ENCODE data around the gene SURF1.
"Not testable (repeated sequence)": the region's sequence is repeated elsewhere in the genome, so short reads cannot be mapped to it uniquely, and the experiment has no call there.

Gene SURF1

DNA sequence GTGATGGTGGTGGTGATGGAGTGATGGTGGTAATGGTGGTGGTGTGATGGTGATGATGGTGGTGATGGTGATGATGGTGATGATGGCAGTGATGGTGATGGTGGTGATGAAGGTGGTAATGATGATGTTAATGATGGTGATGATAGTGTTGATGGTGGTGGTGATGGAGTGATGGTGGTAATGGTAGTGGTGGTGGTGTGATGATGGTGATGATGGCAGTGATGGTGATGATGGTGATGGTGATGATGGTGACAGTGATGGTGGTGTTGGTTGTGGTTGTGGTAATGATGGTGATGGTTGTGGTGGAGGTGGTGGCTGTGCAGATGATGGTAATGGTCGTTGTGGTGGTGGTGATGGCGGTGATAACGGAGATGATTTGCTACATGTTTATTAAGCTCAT, 27.2 kb upstream of the SURF1 start:
- no peak for DNase-seq (ENCODE audit: low spot score)

DNA sequence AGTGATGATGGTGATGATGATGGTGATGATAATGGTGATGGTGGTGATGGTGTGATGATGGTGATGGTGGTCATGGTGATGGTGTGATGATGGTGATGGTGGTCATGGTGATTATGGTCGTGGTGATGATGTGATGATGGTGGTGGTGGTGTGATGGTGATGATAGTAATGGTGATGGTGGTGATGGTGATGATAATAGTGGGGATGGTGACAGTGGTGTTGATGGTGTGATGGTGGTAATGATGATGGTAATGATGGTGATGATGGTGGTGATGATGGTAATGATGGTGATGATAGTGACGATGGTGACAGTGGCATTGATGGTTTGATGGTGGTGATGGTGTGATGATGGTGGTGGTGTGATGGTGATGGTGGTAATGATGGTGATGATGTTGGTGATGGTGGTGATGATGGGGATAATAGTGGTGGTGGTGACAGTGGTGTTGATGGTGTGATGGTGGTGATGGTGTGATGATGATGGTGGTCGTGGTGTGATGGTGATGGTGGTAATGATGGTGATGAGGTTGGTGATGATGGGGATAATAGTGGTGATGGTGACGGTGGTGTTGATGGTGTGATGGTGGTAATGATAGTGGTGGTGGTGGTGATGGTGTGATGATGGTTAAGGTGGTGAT, 26.3 kb upstream of the SURF1 start:
- DNase-seq (ENCODE audit: low spot score), result no peak

GRCh38 chr9:133380734-133381133, 24.4 kb upstream of the SURF1 start:
- no peak for DNase-seq (ENCODE audit: low spot score)

DNA sequence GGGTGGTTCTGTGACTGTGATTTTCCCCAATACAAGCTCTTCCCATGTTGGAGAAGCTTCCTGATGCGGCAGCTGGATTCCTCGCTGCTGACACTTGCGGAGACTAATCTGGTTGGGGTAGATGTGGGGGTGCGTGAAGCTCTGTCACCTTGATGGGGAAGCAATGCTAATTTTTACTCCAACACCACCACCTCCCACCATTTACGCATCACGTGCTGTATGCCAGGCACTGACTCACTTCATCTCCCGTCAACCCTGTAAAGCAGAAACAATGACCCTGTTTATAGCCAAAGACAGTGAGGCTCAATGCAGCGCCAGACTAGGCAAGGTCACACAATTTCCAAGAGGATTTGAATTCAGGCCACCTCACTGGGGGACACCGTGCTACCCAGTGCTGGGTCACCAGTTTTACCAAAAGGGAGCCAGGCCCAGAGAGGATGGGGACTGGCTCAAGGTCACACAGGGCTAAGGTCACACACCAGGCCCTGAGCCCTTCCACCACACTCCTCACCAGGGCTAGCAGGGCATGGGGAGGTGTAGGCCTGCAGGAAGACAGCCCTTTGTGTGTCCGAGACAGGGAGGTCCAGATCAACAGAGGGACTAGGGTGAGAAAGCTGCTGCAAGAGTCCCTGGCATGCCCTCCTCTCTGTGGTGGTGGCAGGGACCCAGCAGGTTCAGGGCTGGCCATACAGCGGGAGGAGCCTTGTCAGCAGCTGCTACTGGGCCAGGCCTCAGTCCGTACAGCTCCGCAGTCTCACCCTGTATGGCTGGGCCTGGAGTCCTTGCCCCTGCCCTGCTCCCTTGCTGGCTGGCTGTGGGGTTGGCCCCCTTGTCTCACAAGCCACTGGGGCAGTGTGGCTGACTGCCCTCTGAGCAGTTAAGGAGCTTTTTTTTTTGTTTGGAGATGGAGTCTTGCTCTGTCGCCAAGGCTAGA, 23.1 kb upstream of the SURF1 start:
- DNase-seq (ENCODE audit: low spot score), result no peak

- no peak for DNase-seq (ENCODE audit: low spot score)
Measured at GRCh38 chr9:133378408-133378962, 22.2 kb upstream of the SURF1 start.

GRCh38 chr9:133377721-133378216, 21.5 kb upstream of the SURF1 start:
- no peak for DNase-seq (ENCODE audit: low spot score)

DNA sequence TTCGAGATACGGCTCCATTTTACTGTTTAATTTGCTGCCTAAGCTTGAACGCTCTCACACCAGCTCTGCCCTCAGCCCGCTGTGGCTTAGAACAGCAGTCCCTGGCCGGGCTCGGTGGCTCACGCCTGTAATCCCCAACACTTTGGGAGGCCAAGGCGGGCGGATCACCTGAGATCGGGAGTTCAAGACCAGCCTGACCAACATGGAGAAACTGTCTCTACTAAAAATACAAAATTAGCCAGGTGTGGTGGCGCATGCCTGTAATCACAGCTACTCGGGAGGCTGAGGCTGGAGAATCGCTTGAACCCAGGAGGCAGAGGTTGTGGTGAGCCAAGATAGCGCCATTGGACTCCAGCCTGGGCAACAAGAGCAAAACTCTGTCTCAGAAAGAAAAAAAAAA, 21.0 kb upstream of the SURF1 start:
- DNase-seq (ENCODE audit: low spot score), result not testable (repeated sequence)

DNA sequence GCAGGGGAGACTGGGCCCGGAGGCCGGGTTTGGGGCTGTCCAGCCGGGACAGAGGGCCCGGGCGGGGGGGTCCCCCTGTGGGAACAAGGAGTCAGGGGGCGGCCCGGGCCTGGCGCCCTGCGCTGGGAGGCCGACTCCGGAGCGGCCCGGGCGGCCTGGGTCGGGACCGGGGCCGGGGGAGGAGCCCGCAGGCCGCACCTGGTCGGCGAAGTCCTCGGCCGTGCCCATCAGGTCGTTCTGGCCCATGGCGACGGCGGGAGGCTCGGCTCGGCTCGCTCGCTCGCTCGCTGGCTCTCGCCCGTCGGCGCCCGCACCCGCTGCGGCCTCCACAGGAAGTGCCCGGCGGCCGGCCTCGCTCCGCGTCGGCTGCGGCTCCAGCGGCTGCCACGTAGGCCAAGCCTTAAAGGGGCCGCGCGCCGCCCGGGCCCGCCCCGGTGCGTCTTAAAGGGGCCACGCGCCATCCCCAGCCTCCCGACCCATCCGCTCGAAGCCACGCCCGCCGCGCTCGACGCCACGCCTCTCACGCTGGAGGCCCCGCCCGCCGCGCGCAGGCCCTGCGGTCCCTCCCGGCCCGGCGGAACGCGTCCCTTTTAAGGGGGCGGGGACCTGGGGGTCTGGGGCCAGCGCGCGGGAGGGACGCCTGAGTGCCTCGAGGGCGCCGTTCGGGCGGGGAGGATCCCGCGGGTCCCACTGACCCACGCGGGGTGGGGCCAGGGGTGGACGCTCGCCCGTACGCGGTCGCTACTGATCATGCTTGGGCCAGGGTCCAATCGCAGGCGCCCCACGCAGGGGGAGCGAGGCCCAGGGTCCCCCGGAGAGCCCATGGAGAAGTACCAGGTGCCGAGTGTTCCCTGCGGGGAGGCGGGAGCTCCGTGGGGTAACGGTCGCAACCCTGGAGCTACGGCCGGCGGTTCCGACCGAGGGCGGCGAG, 19.7 kb upstream of the SURF1 start, which contains the start of the genes STKLD1 and SURF4:
Gene STKLD1 (plus strand): TSS at position 643 of the 931 bp plus-strand sequence. CDS start 108 bp downstream, at position 751.
Gene SURF4 (minus strand): TSS at position 337 of the 931 bp plus-strand sequence. CDS start 91 bp downstream, at position 246.
- peak; percentile 96 for DNase-seq (ENCODE audit: low spot score)

DNA sequence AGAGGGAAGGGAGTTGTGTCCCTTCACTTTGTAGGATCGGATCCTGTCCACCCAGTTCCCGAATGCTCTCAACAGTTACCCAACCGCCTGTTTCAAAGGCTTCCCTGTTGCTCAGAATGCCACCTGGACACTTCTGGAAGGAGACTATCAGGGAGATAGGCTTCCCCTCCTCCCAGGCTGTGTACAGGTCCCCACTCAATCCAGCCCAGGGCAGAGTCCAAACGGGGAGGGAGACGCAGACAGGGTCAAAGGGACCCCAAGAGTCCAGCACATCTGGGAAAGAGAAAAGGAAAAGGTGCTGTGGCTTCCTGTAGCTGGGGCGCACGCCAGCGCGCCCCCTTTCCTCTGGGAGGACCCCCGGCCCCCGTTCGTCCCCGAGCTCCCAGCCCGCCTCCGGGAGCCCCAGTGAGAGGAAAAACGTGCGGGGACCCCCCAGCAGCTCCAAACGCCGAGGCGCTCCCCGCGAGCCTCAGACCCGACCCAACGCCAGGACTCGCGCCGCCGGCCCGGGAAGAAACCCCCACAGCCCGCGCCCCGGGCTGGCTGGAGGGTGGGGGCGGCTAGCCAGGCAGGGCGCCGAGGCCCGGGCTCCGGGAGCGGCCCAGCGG, 18.9 kb upstream of the SURF1 start:
- peak; percentile 48 for DNase-seq (ENCODE audit: low spot score)

DNA sequence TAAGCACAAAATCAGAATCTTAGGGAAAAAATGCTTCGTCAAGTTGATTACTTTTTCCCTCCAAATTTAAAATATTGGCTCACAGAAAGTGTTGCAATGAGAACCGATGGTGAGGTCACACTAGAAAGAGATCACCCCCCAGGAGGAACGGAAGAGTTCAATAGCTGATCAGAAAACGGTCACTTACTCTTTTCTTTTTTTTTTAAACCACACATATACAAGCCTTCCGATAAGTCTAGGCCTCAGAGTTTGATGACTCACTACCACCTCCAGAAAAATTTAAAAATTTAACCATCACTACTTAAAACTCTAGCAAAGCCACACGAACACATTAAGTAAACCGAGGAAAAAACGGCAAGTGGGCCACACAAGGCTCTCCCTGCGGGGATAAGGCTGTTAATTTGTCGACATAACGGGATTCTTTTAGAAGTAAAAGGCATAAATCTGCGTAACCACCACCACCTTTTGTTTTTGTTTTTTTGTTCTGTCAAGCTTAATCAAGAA, 18.4 kb upstream of the SURF1 start:
- no peak for DNase-seq (ENCODE audit: low spot score)

- DNase-seq (ENCODE audit: low spot score), result no peak
Measured at GRCh38 chr9:133372144-133372543, 15.9 kb upstream of the SURF1 start.

- no peak for DNase-seq (ENCODE audit: low spot score)
Measured at GRCh38 chr9:133371261-133371711, 15.0 kb upstream of the SURF1 start.

DNA sequence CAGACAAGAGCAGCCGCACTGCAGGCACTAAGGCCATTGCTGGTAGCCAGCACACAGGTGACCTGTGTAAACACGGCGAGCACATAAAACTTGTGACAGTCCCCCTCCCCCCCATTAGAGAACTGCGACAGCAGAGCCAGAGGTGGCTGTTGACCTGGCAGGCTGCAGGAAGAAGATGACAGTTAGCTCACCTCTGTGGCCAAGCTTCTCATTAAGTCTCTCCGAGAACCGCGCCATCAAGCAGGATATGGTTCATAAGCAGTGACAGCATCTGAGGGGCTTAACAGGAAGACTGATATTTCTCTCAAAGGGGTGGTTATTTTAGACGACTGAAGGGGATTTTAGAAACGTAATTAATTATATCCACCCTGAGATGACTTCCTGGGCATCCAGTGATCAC, 14.4 kb upstream of the SURF1 start:
- no peak for DNase-seq (ENCODE audit: low spot score)

DNA sequence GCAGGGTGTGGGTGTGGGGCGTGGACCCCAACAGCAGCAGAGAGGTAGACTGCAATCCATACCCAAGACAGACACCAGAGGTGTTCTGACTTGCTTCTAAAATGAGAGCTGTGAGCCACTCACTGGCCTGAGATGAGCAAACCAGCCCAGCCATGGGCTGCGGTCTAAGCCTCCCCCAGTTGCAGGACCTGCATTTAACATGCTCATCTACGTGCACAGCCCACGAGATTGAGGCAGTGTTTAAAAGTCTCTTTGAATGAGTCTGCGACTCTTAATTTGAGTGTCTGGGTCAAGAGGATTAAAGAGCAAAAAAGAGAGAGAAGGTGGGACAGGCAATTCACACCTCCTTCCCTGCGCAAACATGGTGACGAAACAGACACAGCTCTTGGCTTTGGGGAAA, 13.6 kb upstream of the SURF1 start:
- DNase-seq (ENCODE audit: low spot score), result no peak

DNA sequence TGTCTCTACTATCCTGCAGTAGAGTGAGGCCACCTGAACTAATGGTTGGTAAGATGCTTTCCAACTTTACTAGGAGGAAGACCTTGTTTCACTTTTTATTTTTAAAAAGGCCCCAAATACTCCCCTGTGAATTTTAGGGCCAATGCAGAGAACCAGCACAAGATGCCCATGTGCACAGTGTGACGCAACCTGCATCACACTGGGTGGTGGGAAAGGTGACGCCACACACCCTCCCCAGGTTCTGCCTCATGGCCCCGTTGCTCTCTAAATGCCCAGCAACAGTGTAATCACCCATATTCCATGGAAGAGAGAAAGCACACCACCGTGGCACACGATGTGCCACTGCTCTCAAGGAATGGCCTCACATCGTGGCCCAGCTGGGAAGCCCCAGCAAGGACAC, 13.1 kb upstream of the SURF1 start:
- DNase-seq (ENCODE audit: low spot score), result no peak

- DNase-seq (ENCODE audit: low spot score), result no peak
Measured at GRCh38 chr9:133368249-133368881, 12.1 kb upstream of the SURF1 start.

DNA sequence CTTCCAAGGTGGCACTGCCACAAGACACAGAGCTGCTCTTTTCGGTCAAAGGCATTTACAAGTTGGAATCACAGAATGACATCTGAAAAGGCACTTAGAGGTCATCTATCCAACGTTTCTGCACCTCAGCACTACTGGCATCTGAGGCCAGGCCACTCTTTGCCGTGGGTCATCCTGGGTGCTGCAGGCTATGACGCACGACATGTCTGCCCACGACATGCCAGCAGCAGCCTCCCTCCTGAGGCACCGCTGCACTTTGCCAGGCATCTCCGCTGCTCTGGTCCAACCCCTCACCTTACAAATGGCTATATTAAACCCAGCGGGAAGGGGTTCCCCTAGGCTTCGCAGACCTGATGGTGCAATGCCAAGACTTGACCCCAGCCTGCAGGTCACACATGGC, 11.5 kb upstream of the SURF1 start:
- no peak for DNase-seq (ENCODE audit: low spot score)

DNA sequence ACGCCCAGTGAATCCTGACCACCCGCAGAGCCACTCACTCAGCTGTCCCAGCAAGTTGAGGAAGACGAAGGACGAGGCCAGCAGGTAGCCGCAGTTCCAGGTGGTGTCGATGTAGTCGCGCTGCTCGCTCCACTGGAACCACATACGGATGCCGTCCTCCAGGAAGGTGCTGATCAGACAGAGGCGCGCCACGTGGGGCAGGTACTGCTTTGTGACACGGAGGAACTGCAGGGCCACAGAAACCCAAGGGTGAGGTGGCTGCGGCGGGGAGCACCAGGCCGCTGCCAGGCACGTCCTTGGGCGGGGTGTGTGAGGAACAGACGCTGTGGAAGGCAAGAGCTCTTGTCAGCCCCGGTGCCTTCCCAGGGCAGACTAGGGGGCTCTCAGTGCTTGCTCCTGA, 10.9 kb upstream of the SURF1 start:
- DNase-seq (ENCODE audit: low spot score), result no peak

- no peak for DNase-seq (ENCODE audit: low spot score)
Measured at GRCh38 chr9:133366435-133366834, 10.1 kb upstream of the SURF1 start.

DNA sequence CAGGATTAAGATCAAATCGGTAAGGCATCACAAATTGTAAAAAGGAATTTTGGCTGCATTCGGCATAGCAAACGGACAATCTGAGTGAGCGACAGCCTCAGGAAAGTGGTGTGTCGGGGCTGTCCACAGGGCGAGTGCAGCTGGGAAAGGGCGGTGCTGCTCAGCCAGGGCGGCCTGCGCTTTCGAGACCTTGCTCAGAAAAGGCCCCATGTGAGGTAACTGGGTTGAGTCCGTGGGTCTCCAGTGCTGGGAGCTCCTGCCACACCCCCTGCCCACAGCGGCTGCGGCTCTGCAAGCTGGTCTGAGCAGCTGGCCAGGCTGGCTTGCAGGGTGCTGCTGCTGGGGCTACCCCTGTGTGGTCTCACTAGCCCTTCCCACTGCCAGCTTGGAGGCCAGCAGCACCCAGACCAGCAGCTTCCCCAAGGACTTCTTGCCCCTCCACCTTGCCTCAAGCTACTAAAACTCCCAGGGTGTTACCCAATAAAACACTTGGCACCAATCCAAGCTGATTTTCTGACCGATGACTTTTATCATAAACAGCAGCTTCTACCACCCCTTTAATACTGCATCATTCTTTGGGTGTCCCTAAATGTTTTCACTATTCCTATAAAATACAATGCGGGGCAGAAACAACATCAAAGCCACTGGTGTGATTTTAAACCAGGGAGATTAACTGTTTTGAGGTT, 6.2 kb upstream of the SURF1 start:
- no peak for DNase-seq (ENCODE audit: low spot score)
